Fibroblast of villous mesenchyme (primary cell): ENCODE measurements around the gene DYNC2LI1. TPM values are rescaled to one million over a fixed set of nuclear protein-coding genes. Genes with fewer than 3 reads are reported as not detected.

Source experiments
- DNase-seq: peaks from one replicate; pipeline ENCODE4 v3.0.0-alpha.2; 2010; ENCODE audit warnings: low read depth
- H3K4me3 ChIP-seq: 2 replicates; pipeline ENCODE4 v1.5.1; 2011; ENCODE audit warnings: low read depth, mild to moderate bottlenecking, low read length
- CTCF ChIP-seq: IDR thresholded peaks from 2 replicates; pipeline ENCODE4 v1.5.1; 2012; ENCODE audit warnings: low read depth, mild to moderate bottlenecking, low read length; ENCODE audit not compliant: insufficient read depth
- small RNA-seq: library from RNA; depleted of rRNA; stranded (forward); fragments of <200 nt; gene quantifications from one replicate; pipeline ENCODE3, GENCODE V24; 2012
- total RNA-seq: library from RNA; depleted of rRNA; stranded (reverse); fragments of >200 nt; gene quantifications from 2 replicates; pipeline ENCODE4 v1.2.3, GENCODE V29; 2012

DYNC2LI1 gene
- total RNA-seq, 1 donor: 28.9 TPM

- no peak for DNase-seq
- no peak overlapping the region for H3K4me3 ChIP-seq
- TF ChIP-seq CTCF: no peak
These were observed 77.5 kb downstream of the DYNC2LI1 start for GRCh38 chr2:43851011-43851980.

- TF ChIP-seq CTCF: no peak
- H3K4me3 ChIP-seq: no peak overlapping the region
- DNase-seq: no peak
These were observed 78.4 kb downstream of the DYNC2LI1 start for GRCh38 chr2:43852196-43852730.

GRCh38 chr2:43853141-43854081 lies 79.6 kb downstream of the DYNC2LI1 start:
- no peak overlapping the region for H3K4me3 ChIP-seq
- no peak for DNase-seq
- no peak for TF ChIP-seq CTCF

- TF ChIP-seq CTCF: no peak
- no peak overlapping the region for H3K4me3 ChIP-seq
- no peak for DNase-seq
These were observed 80.8 kb downstream of the DYNC2LI1 start for GRCh38 chr2:43854671-43855070.

- TF ChIP-seq CTCF: no peak
- H3K4me3 ChIP-seq: no peak overlapping the region
- no peak for DNase-seq
These were observed 81.5 kb downstream of the DYNC2LI1 start for GRCh38 chr2:43855292-43855691.

Small RNA genes within 50 kb of the gene (small RNA-seq; reads per million reads assigned to genes)
- not detected for gene RN7SKP66

Other genes starting within 250 kb of the DYNC2LI1 start
- 23.2 and 33.2 TPM in 2 replicates for gene THADA, start 178.0 kb upstream of the DYNC2LI1 start, total RNA-seq
- gene PLEKHH2, start 136.8 kb upstream of the DYNC2LI1 start, total RNA-seq: 3.9 and 7.3 TPM in 2 replicates
- 0.86 and 1.3 TPM in 2 replicates for gene C1GALT1C1L, start 97.6 kb upstream of the DYNC2LI1 start, total RNA-seq
- gene ABCG5, start 64.8 kb downstream of the DYNC2LI1 start, total RNA-seq: not detected in 2 replicates
- not detected in 2 replicates for gene ABCG8, start 64.9 kb downstream of the DYNC2LI1 start, total RNA-seq
- 49.9 and 63.9 TPM in 2 replicates for gene LRPPRC, start 221.9 kb downstream of the DYNC2LI1 start, total RNA-seq